NCI-H524 treated with DMSO at 0.1 percent for 48 hours (cell line): Measurements from ENCODE around the gene TFAP2C.
"Not testable (repeated sequence)": the region's sequence is repeated elsewhere in the genome, so short reads cannot be mapped to it uniquely, and the experiment has no call there.

Experiments used
- DNase-seq: peaks from one replicate; lab custom pipeline; 2025; lab: John Stamatoyannopoulos, UW

Gene TFAP2C

DNA sequence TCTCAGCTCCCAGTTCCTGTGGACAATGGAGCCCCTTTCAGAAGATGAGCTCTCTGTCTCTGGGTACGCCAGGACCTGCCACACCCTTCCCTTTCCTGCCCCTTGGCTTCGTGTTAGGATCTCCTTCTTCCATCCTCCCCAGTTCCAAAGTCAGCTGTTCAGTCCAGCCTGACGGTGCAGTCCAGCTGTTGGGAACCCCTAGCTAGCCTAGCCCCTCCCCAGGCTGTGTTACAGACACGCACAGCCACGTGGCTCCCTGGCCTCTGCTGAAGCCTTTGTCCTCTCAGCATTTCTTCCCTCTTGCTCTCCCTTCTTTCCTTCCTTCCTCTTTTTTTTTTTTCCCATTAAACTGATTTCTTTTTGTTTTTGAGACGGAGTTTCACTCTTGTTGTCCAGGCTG lies 12.4 kb upstream of the TFAP2C start:
- no peak for DNase-seq

DNA sequence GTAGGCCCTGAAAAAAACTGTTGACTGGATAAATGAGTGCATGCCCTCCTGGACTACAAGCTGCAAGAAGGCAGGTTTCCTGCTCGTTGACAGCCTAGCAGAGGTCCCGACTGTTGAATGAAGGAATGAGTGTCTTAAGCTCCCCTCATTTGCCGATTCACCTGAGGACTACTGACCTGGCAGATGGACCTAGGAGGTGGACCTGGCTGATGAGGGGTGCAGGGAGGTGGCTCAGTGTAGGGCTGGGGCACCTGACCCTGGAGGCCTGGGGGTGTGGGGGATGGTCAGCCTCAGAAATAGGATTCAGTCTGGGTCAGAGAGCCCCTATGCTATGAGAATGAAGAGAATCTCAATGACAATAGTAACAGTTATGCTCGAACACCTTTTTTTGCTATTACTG lies 11.6 kb upstream of the TFAP2C start:
- DNase-seq, result no peak

DNA sequence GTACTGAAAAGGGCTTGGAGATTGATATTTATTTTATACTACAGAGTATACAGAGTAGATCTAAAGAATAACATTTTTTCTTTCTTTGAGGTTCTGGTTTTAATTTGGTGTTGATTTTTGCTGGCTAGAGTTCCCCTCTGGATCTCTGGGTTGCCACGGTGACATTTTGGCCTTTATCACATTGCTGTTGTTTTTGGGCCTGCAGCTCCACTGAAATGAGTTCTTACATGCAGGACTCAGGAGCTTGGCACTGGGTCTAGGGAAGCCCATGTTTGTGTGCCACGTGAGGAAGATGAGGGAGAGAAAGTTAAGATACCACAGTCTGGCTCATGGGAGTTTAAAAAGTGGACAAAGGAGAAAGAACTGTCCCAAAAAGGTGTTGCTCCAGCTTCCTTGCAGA lies 7.4 kb upstream of the TFAP2C start:
- DNase-seq, result no peak

DNA sequence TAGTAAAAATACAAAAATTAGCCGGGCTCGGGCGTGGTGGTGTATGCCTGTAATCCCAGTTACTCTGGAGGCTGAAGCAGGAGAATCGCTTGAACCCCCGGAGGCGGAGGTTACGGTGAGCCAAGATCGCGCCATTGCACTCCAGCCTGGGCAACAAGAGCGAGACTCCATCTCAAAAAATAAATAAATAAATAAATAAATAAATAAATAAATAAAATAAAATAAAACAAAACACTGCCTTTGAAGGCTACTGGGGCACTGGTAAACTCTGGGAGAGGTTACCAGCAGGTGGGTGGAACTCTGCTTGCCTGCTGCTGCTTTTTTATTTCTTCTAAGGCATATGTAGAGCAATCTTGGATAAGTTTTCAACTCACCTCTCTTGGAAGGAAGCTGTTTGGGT lies 5.2 kb upstream of the TFAP2C start:
- DNase-seq, result not testable (repeated sequence)

DNA sequence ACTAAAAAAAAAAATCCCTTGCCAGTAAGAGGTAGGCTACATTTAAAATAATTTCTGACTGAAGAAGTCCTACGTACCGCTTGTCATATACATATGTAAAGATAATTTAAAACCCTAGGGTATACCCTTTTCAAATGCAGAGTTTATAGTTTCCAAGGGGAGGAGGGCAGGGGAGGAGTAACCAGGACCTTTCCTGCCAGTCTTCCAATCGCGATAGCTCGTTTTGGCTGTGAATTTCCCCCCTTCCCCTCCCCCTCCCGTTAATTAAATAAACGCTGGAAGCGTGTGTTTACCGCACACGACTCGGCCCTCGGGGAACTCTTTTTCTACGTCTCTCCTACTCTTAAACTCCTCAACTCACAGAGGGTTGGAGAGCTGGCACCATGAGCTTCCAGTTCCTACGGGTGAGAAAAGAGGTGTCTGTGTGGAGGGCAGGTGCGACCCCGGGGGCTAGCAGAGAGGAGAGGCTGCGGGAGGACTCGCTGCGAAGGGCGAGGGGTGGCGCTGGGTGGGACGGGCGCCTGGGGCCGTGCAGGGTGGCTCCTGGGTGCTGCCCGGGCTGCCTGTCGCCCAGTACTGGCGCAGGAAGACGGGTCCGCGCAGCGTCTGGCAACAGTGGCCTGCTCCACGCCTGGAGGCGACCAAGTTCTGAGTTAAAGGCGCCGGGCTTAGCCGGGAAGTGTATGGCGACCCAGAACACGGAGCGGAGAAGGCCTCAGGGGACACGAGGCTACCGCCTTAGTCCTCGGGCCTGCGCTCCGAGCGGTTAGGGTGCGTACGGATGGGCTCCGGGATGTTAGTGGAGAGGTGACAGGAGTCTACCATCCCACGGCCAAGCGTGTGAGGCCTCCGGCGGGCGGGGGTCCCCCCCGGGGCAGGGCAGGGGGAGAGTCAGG lies 4.1 kb upstream of the TFAP2C start:
- no peak for DNase-seq

DNA sequence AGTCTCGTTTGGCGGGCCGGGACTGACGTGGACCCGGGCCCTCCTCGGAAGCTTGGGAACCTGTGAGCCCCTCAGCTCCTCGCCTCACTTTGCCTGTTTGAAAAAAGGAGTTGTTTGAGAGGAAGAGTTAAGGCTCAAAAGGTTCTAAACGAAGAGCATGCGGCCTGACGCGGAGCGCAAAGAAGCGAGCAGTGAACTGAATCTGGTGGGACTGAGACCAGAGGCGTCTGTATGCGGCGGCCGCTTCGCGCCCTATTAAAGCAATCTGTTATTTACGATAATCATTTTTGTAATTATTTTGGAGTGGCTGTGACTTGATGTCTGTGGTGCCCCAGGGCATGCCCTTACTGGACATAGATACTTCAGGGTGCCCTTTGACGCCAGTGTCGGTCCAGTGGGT lies 3.3 kb upstream of the TFAP2C start:
- no peak for DNase-seq

DNA sequence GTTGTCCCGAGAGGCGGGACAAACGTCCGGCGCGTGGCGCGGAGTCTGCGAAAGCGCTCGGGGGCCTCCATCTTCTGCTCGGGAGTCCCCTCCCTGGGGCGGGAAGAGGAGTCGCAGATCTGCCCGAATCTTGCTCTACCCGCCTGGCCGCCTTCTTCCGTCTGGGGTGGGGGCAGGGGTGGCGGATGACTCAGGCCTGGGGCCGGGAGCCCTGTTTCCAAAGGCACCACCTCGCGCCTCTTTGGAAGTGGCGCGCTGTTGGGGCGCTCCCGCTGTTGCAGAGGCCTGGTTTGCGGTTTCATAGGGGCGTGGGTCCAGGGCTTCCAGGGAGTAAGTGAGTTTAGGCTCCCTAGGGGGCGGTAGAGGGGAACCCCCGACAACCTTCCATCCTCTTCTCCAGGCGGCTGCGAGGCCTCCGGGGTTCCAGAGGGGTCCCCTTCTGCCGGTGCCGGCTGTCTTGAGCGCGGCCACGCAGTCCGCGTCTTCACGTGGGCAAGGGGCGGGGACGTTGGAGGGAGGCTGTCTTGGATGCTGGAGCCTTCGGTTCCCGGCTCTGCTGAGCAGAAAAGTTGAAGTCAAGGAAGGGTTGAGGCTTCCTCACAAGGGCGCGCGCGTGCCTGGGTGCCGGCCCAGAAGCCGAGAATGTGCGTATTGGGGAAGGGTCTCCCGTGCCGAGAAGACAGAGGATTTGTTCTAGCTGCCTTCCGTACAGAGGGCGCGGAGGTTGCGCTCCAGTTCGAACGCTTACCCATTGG lies 2.6 kb upstream of the TFAP2C start:
- DNase-seq, result no peak

DNA sequence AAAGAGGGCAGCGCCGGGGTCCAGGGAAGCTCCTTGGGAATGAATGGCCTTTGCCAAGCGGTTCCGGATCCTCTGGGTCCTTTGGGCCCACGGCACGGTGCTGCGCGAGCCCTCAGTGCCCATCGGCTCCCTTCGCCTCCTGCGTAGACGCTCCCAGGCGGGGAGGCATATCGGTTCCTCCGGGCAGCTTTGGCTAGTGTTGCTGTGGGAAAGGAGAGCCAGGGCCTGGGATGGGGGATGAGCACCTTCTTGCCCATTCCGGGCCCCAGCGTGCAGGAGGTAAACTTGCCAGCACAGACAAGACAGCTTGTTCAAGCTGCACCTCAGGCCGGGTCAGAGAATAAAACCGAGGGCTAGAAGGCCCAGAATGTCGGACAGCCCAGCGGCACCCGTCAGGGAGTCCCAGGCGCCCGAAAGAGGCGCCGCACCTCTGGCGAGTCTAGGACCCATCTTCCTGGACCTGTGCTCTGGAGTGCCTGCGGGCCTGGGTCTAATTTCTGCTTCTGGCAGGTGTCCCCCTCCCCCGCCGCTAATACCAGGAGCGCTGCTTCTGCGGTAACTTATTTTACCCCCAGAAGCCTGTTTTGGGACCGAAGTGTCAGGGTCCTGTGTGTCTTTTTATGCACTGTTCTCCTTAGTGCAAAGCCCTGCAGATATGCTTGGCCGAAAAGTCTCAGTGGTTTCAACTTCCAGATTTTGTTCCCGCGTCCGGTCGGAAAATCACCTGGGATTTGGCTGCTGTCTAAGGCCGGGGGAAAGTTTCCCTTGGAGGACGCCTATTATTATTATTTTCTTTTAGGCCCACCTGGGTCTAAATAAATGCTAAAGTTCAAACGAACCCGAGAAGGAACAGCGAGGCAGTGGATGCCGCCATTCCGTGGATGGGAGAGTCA lies 1.7 kb upstream of the TFAP2C start:
- no peak for DNase-seq

DNA sequence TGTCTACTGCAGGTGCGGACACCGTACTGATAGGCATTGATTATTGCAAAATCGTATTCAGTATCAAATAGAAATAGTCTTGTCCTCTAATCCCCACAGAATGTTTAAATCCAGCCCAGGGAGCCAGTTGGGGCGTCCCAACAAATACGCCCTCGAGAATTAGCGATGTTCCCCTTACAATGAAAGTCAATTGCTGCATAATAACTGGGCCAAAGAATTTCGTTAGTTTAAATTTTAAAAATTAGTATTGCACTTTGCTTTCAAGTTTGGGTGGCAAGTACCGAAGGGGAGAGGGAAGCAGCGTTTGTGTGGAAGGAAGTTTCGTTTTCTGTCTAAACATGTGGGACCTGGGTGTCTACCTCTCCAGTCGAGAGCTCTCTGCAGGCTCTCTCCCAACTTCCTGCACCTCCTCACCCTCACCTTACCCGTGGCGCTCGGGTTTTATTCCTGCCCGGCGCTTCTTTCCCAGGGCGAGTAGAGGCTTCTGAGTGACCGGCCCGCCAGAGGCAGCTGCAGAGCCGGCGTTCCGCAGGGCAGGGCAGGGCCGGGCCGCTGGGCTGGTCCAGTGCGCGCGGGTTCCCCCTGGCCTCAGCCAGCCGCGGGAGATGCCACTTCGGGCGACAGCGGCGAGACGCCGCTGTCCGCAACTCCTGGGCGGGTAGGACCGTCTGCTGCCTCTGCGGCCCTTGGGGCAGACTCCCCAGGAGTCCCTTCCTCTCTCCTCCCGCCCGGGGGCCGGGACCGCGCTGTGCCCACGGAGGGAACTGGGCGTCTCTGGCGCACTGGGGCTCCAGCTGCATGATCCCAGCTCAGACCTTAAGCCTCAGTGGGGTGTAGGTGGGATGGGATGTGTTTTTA lies 862 bp upstream of the TFAP2C start:
- no peak for DNase-seq

DNA sequence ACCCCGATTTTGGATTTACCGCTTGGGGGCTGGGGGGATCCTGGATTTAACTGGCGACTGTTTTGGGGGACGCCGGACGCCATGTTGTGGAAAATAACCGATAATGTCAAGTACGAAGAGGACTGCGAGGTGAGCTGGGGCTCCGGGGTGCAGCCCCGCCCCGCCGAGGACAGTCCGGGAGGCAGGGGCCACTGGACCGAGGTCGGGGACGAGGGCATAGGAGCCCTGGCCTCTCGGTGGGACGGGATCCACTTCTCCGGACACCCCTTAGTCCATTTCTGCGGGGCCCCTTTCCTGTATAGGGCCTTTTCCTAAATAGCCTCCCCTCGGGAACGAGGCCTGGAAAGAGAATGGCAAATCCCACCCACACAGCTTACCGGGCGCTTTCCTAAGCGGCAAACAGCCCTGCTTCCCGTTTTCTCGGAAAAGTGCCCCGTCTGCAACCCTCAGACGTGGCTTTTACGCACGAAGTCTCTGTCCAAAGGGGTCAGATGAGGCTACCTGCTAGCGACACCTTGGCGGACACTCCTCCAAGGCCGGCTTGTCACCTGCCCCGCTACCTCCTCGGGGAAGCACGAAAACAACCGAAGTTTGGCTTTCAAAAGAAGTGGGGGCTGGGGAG lies 469 bp downstream of the TFAP2C start:
- DNase-seq, result no peak

DNA sequence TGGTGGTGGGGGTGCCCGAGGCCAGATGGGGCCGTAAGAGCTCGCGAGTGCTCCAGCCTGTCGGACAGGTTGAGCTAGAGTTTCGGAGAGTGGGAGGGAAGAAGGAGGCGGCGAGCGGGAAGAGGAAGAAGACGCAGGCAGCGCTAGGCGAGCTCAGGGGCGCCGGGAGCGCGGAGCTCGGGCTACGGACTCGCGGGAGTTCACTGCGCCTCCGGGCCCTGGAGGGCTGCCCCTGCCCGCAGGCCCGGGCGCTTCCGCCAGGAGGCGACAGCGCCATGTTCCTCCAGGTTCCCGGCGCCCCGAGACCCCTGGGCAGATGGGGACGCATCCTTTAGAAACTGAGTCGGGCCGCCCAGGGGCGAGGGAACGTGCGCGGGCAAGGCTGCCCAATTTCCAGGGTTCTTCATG lies 984 bp downstream of the TFAP2C start:
- DNase-seq, result no peak

DNA sequence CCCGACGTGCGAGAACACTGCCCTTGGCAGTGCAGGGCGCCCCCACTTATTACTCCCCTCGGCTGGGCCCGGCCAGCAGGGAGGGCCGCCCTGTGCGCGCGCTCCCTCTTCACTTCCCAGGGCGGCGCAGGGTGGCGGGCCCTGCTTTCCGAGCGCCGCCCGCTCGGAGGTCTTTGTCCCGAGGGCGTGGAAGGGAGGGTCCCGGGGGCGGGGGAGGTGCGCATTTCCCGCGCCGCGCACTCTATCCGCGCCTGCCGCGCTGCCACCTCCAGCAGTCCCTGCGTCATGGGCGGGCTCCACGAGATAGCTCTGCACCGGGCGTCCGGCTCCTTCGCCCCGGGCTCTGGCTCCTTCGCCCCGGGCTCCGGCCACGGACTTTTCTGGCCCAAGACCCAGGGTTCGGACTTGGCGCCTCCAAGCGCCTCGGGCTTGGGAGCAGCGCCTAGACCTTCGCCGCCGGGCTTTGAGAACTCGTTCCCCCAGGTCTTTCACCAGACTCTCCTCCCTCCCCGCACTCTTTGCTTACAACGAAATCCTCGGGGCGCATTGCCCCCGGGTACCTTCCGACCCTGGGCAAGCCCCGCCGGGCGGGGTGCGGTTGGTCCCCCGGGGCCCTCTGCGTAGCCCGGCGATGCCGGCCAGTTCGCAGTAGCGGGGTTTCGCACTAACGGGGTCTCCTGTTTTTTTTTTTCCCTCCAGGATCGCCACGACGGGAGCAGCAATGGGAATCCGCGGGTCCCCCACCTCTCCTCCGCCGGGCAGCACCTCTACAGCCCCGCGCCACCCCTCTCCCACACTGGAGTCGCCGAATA lies 1.6 kb downstream of the TFAP2C start:
- DNase-seq, result no peak

DNA sequence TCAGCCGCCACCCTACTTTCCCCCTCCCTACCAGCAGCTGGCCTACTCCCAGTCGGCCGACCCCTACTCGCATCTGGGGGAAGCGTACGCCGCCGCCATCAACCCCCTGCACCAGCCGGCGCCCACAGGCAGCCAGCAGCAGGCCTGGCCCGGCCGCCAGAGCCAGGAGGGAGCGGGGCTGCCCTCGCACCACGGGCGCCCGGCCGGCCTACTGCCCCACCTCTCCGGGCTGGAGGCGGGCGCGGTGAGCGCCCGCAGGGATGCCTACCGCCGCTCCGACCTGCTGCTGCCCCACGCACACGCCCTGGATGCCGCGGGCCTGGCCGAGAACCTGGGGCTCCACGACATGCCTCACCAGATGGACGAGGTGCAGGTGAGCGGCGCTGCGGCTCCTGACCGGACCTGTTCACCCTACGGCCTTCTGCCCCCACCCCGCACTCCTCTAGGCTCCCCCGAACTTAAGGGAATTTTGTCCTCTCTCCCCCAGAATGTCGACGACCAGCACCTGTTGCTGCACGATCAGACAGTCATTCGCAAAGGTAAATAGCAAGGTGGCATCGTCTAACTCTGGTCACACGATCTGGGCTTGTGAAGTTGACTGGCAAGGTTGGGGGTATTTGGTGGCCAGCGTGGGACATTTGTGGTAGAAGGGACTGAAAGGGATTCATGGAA lies 2.3 kb downstream of the TFAP2C start:
- DNase-seq, result no peak

DNA sequence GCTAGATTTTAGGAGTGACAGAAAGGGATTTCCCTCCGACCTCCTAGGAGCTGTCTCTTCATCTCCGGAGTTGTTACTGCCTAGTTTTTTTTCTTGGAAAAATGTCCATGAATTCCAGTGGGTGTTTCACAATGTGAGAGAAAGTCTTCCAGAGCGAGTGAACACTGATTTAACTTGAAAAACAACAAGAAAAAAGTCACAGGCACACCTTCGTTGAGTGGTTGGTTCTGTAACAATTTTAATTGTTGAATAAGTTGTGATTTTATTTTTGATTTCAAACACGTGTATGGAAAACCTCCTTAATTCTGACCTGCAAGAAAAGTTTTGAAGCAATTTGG lies 2.9 kb downstream of the TFAP2C start:
- DNase-seq, result no peak

DNA sequence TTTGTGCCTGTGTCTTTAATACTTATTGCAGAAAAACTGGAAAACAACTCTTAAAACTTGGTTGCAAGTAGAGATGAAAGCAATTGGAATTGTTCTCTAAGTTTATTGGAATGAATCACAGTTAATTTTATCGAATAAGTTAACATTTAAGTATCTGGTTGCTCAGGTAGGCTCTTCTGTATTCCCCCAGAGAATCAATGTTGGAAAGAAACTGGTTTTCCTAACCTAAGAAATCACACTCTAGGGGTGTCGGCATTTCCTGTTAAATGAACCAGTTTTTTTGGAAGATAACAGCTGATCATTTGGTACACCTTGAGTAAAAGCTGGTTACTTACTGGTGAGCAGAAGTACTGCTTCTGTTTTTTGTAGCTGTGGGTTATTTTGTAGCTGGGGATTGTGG lies 5.2 kb downstream of the TFAP2C start:
- no peak for DNase-seq

DNA sequence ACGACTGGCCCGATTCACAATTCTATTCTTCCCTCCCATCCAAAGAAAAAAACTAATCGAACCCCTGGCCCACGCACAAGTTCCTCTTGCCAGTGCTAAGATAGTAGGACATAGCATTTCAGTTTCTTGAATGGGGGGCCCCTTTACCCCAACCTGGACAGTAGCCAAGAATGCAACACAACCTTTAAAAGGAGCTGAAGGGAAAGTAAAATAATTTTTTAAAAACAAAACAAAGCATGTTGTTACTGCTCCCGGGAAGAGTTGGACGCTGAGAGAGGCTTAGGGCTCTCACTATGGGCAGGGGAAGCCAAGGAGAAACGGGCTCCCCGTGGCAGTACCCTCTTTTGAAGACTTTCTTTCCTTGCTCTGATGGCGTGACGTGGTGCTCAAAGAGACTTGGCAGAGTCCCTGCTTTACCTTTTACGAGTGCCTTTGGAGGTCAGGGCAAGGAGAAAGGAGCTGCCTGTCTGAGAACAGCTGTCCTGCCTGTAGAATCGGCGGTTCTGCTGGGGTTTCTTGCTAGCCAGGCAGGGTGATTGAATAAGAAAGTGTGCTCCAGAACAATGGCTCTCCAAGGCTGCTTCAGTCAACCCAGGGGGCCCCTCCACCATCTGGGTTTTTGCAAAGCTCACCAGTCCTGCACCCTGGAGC lies 5.8 kb downstream of the TFAP2C start:
- DNase-seq, result no peak

DNA sequence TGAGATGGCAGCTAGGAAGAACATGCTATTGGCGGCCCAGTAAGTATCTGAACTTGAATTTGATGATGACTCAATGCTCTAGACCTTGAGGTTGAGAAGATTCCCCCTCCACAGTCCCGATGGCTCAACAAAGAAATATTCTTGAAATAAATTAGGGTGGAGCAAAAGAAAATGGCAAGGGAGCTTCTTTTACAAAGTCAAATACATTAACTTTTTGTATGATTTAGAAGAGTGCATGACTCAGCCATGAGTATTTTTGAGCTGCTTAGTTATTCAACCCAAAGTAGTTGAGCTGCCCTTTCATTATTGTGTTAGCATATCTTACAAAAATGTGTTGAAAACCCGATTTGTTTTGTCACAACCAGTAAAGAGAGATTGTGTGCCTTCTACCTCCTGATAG lies 7.6 kb downstream of the TFAP2C start:
- DNase-seq, result no peak

DNA sequence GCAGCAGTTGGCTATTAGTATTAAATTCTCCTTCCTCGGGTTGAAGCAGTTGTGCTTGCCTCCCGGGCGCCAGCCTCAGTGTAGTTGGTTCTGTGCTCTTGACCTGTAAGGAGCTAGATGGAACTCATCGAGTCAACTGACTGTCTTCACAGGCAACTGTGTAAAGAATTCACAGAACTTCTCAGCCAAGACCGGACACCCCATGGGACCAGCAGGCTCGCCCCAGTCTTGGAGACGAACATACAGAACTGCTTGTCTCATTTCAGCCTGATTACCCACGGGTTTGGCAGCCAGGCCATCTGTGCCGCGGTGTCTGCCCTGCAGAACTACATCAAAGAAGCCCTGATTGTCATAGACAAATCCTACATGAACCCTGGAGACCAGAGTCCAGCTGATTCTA lies 8.5 kb downstream of the TFAP2C start:
- no peak for DNase-seq

DNA sequence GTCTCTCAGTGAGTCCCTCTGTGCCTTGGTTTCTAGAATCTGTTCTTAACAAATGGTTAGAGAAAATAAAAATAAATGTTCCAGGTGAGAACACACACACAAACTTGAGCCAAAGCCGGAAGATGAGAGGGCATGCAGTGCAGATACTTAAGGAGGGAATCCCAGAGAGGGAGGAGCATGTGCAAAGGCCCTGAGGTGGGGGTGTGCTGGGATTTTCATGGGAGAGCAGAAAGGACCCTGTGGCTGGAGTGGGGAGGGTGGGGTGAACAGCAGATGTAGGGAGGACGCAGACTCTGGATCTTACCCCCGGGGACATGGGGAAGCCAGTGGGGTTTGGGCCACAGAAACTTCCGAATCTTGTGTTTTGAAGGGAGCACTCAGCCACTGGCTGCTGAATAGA lies 17.5 kb downstream of the TFAP2C start:
- DNase-seq, result no peak
